ENCODE data around the gene LMCD1.

LMCD1 gene

DNA sequence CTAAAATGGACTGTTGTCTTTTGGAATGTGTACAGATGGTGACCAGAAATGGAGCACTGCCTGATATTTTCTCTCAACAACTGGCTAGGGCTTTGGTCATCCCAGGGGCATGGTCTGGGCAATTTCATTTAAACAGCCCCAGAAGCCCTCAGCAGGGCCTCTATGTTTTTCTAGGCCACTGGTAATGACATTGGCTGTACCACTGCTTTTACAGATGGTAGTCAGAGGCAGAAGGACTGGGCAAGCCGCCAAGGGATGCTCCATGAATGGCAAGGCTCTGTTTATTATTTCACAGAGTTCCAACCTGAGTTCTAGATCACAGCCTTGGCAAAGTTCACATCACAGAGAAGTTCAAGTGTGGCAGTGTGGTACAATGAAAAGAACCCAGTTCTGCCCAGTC, 37.0 kb upstream of the LMCD1 start:
- Histone ChIP-seq H3K4me3 (replicated peaks; ENCODE audit: low read depth, low read length) (no peak overlapping the region), H3K36me3 (ENCODE audit: control insufficient read depth, insufficient read depth, low read length) (no peaks in the 10 kb centered on the region), H3K27me3 (replicated peaks; ENCODE audit: control insufficient read depth, insufficient read depth, low read length) (no peaks in the 10 kb centered on the region)
- DNase-seq (ENCODE audit: extremely low read depth, insufficient read length), result no peak
- TF ChIP-seq, protein P1, sequence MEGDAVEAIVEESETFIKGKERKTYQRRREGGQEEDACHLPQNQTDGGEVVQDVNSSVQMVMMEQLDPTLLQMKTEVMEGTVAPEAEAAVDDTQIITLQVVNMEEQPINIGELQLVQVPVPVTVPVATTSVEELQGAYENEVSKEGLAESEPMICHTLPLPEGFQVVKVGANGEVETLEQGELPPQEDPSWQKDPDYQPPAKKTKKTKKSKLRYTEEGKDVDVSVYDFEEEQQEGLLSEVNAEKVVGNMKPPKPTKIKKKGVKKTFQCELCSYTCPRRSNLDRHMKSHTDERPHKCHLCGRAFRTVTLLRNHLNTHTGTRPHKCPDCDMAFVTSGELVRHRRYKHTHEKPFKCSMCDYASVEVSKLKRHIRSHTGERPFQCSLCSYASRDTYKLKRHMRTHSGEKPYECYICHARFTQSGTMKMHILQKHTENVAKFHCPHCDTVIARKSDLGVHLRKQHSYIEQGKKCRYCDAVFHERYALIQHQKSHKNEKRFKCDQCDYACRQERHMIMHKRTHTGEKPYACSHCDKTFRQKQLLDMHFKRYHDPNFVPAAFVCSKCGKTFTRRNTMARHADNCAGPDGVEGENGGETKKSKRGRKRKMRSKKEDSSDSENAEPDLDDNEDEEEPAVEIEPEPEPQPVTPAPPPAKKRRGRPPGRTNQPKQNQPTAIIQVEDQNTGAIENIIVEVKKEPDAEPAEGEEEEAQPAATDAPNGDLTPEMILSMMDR (IDR thresholded peaks at IDR 0.05; ENCODE audit: insufficient read depth, low read length, poor library complexity, severe bottlenecking), result no peak

DNA sequence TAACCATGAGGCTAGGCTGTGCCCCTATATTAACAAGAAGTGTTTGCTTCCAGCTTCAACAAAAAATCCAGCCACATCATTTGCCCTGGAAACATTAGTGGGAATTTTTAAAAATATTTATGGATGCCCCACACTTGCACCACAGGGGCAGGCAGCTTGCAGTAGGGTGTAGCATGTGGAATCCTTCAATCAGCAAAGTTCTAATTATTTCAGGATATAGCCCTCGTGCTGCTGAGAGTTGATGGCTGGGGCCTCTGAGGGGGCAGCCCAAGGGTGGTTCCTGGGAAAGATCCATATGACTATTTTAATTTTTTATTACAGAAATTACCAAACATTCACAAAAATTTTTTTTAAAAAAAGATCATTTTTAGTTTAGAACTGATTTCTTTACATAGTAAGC, 35.1 kb upstream of the LMCD1 start:
- no peak for DNase-seq (ENCODE audit: extremely low read depth, insufficient read length)
- Histone ChIP-seq H3K4me3 (replicated peaks; ENCODE audit: low read depth, low read length) (no peak overlapping the region), H3K27me3 (replicated peaks; ENCODE audit: control insufficient read depth, insufficient read depth, low read length) (no peaks in the 10 kb centered on the region), H3K36me3 (ENCODE audit: control insufficient read depth, insufficient read depth, low read length) (no peaks in the 10 kb centered on the region)
- TF ChIP-seq, protein P1 (IDR thresholded peaks at IDR 0.05; ENCODE audit: insufficient read depth, low read length, poor library complexity, severe bottlenecking), result no peak

DNA sequence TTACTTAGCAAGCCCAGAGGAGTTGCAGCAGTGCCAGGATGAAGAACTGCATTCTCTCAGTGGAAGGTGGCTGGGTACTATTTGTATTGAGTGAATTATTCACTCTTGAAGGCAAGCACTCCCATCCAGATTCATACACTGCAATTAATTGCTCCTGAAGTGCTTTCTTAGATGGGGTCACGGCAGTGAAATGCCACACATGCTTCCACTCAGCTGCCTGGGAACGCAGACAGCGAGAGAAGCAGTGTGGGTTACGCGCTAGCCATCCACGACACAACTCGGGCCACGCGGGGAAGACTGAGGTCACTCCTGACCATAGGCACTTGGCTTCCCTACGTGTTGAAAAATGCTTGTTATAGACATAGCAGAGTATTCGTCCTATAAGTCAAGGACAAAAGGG, 30.8 kb upstream of the LMCD1 start:
- Histone ChIP-seq H3K27me3 (replicated peaks; ENCODE audit: control insufficient read depth, insufficient read depth, low read length) (no peaks in the 10 kb centered on the region), H3K36me3 (ENCODE audit: control insufficient read depth, insufficient read depth, low read length) (no peaks in the 10 kb centered on the region), H3K4me3 (replicated peaks; ENCODE audit: low read depth, low read length) (no peak overlapping the region)
- TF ChIP-seq, protein P1 (IDR thresholded peaks at IDR 0.05; ENCODE audit: insufficient read depth, low read length, poor library complexity, severe bottlenecking), result no peak
- no peak for DNase-seq (ENCODE audit: extremely low read depth, insufficient read length)

DNA sequence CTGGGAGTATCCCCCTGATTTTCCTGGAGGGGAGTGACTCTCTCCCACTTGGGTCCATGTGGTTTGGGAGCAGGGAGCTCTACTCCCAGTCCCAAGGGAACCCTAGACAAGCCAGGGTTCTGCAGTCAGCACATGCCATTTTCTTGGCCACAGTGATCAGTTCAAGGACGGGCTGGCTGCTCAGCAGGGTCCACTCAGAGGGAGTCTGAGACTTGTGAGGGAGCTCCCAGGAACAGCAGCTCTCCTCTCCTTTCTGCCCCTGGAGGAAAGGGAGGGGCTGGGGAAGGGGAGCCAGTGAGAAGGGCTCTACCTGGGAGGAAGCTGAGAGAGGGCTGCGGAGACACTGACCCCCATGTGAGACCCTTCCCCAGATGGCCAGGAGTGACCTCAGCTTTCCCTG, 29.1 kb upstream of the LMCD1 start:
- TF ChIP-seq, protein P1 (IDR thresholded peaks at IDR 0.05; ENCODE audit: insufficient read depth, low read length, poor library complexity, severe bottlenecking), result no peak
- H3K36me3 ChIP-seq (ENCODE audit: control insufficient read depth, insufficient read depth, low read length), result no peaks in the 10 kb centered on the region
- H3K4me3 ChIP-seq (replicated peaks; ENCODE audit: low read depth, low read length), result no peak overlapping the region
- no peaks in the 10 kb centered on the region for H3K27me3 ChIP-seq (replicated peaks; ENCODE audit: control insufficient read depth, insufficient read depth, low read length)
- DNase-seq (ENCODE audit: extremely low read depth, insufficient read length), result no peak

DNA sequence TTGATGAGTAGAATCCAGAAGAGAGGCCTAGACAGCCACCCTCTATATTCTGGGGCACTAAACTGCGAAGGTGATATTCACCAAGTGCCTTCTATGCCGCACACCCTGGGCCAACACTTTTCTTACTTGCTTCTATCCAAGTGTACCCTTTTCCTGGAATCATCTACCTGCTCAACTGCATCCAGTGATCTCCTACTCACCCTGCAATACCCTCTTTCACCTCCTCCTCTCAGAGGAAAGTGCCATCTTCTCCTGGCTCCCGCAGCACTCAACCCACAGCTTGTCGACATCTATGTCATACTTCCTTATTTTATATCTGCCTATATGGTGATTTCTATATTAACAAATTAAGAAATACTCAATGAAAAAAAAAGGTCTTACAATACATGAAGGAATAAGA, 28.6 kb upstream of the LMCD1 start:
- H3K4me3 ChIP-seq (replicated peaks; ENCODE audit: low read depth, low read length), result no peak overlapping the region

DNA sequence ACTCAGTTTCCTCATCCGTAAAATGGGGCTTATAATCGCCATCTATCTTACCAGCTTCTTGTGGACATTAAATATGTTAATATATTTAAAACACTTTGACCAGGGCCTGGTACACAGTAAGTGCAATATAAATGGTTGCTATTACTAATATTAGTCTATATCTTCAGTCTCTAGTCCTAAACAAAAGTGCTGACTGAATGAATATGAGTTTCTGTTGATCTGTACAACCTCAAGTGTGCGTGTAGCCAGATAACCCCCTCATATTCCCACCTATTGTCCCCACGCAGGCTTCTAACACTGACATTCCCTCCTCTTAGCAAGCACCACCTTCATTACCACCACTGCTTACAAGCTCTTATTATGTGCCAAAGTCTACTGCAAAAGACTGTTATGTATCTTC, 27.6 kb upstream of the LMCD1 start:
- DNase-seq (ENCODE audit: extremely low read depth, insufficient read length), result no peak
- H3K4me3 ChIP-seq (replicated peaks; ENCODE audit: low read depth, low read length), result no peak overlapping the region
- H3K36me3 ChIP-seq (ENCODE audit: control insufficient read depth, insufficient read depth, low read length), result no peaks in the 10 kb centered on the region
- no peaks in the 10 kb centered on the region for H3K27me3 ChIP-seq (replicated peaks; ENCODE audit: control insufficient read depth, insufficient read depth, low read length)
- TF ChIP-seq, protein P1 (IDR thresholded peaks at IDR 0.05; ENCODE audit: insufficient read depth, low read length, poor library complexity, severe bottlenecking), result no peak

More for the DNA sequence above, 28.6 kb upstream of the LMCD1 start:
- H3K27me3 ChIP-seq (replicated peaks; ENCODE audit: control insufficient read depth, insufficient read depth, low read length), result no peaks in the 10 kb centered on the region
- TF ChIP-seq, protein P1 (IDR thresholded peaks at IDR 0.05; ENCODE audit: insufficient read depth, low read length, poor library complexity, severe bottlenecking), result no peak
- DNase-seq (ENCODE audit: extremely low read depth, insufficient read length), result no peak
- no peaks in the 10 kb centered on the region for H3K36me3 ChIP-seq (ENCODE audit: control insufficient read depth, insufficient read depth, low read length)
